ENCODE data around the gene NRIP1.

NRIP1 gene, protein sequence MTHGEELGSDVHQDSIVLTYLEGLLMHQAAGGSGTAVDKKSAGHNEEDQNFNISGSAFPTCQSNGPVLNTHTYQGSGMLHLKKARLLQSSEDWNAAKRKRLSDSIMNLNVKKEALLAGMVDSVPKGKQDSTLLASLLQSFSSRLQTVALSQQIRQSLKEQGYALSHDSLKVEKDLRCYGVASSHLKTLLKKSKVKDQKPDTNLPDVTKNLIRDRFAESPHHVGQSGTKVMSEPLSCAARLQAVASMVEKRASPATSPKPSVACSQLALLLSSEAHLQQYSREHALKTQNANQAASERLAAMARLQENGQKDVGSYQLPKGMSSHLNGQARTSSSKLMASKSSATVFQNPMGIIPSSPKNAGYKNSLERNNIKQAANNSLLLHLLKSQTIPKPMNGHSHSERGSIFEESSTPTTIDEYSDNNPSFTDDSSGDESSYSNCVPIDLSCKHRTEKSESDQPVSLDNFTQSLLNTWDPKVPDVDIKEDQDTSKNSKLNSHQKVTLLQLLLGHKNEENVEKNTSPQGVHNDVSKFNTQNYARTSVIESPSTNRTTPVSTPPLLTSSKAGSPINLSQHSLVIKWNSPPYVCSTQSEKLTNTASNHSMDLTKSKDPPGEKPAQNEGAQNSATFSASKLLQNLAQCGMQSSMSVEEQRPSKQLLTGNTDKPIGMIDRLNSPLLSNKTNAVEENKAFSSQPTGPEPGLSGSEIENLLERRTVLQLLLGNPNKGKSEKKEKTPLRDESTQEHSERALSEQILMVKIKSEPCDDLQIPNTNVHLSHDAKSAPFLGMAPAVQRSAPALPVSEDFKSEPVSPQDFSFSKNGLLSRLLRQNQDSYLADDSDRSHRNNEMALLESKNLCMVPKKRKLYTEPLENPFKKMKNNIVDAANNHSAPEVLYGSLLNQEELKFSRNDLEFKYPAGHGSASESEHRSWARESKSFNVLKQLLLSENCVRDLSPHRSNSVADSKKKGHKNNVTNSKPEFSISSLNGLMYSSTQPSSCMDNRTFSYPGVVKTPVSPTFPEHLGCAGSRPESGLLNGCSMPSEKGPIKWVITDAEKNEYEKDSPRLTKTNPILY (N-terminal part only)

DNA sequence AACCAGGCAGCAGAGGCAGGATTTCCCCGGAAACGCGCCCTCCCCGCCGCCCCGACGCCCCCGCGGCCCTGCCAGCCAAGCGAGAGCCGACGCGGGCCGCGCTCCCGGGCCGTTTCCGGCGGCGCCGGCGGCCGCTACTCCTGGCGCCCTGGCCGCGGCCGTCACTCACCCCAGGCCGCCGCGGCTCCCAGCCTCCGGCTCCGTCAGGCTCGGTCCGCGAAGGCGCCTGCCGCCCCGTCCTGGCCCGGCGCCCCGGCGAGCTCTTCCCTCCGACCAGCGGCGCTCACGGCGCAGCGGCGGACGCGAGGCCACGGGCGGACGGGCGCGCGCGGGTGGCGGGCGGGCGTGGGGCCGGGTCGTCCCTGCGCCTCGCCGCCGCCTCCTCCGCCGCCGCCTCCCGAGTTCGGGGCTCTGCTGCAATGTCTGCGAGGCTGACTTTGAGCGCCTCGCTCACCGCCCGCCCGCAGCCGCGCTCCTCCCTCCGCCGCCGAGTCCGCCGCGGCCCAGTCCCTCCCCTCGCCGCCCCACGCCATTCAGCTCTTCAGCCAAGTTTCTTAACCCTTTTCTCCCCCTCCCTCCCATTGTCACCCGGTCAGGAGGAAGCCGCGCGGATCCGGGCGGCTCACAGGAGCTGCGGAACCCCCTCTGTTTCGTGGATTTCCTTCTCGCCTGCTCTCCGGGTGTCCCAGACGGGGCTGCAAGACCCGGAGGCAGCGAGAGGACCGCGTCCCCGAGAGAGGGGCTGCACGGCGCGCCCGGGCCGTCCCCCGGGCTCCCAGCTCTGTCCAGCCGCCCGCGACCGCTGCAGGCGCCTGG lies at the start of gene NRIP1:
Gene NRIP1, minus strand, starts transcription at position 425 of the 816 bp plus-strand sequence. CDS start 96,808 bp downstream, outside the sequence.
- DNase-seq, result peak; percentile 94 to 97 (median 95)

DNA sequence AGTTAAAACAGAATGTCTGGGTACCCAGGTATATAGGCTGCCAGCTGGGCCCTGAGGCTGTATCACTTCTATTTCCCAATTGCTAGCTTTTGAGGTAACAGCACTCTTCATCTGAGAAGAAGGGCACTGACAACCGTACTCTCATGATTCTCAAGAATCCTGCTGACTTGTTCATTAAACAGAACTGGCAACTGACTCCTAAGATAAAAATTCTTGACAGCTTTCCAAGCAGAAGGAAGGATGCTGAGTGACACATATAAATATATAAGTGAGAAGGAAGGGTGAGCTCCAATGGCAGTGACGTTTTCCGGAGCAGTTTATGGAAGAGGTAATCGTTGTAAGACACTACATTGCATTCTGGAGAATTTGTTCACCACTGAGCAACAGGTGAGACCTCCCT lies 48.1 kb upstream of the NRIP1 start:
- DNase-seq, result no peak

DNA sequence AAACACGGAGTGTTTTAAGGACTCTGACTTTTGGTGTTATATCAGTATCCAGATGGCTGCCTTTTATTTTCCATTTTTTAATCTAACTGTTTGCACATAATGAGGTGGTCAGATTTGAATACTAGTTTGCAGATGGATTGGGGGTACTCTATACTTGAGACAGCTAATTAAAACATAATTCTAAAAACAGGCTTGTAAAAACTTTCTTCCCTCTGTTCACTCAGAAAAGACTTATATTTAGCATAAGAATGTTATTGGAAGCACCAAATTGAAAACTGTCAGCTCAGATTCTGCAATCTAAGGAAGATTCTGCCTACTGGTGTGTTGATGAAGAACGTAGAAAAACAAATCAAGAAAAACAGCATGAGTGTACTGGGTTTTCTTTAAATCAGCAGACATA lies 44.0 kb upstream of the NRIP1 start:
- no peak for DNase-seq

DNA sequence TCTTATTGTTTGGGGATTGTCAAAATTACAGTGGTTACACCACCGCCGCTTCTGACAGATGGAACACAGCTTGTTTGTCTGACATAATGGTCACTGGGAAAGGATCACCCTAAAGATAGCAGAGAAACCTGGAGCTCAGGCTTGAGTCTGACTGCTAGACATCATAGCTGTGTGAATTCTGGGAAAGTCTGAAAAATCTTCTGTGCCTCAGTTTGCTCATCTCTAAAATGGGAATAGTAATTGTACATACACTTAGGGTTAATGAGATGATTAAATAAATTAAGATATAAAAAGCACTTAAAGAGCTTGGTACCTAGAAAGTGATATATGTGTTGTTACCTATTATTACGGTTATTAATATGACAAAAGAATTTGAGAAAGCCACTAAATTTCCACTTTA lies 39.7 kb upstream of the NRIP1 start:
- DNase-seq, result no peak

DNA sequence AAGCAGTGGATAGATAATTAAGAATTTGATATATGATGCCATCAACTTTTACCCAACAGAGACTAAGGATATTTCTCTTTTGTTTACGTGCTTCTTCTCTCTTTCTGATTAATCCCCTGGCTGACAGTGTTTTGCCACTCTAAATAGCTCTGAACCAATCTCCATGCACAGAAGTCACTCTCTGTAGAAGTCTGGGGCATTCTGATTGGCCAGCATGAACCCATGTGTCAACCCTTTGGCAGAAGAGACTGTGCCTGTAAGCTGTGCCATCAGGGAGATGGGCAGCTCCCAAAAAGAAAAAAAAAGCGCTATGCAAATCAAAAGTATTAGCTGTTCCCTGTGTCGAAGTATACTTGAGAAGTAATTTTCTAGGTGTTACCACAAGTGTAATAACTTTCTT lies 34.1 kb upstream of the NRIP1 start:
- no peak for DNase-seq

DNA sequence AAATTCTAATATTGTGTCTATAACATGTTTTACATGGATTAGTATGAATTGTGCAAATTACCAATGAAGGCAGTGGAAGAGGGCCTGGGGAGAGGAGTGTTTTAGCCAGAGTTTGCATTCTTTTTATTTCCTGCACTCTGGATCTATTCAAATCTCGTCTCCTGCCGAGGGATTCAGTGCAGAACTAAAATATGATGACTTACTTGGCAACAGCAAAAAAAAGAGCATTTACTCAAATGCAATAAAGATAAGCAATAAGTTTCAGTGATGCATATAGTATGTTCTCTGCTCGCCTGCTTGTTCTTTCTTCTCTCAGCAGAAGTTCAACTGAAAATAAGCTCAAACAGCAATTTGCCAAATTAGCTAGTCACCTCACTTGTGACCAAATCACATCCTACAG lies 33.4 kb upstream of the NRIP1 start:
- no peak for DNase-seq

DNA sequence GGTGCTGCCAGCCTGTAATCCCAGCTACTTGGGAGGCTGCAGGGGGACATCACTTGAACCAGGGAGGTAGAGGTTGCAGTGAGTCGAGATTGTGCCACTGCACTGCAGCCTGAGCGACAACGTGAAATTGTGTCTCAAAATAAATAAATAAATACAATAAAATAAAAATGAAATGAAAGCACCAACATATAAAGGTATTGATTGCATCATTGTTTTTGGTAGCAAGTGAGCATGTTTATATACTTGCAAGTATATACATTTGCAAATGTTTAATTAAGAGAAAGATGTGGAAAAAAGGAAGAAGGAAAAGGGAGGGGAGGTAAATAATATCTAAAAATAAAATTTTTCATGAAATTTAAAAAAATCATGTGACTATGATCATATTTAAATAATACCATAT lies 32.8 kb upstream of the NRIP1 start:
- no peak for DNase-seq

DNA sequence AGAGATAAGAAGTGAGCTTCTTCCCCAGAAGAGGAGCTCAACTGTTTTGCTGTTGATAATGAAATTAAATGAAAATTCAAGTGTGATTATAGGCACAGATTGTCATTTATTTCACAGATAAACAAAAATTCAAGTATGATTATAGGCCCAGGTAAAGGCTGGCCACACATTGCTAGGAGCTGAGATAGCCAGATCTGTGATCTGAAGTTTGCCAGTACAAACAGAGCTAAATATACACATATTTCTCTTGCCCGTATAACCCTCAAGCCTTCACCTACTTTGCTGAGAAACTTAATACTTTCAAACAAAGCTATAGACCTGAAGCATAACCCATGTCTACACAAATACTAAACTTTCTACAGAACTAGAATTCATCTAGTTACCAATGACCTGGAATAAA lies 31.3 kb upstream of the NRIP1 start:
- DNase-seq, result no peak

DNA sequence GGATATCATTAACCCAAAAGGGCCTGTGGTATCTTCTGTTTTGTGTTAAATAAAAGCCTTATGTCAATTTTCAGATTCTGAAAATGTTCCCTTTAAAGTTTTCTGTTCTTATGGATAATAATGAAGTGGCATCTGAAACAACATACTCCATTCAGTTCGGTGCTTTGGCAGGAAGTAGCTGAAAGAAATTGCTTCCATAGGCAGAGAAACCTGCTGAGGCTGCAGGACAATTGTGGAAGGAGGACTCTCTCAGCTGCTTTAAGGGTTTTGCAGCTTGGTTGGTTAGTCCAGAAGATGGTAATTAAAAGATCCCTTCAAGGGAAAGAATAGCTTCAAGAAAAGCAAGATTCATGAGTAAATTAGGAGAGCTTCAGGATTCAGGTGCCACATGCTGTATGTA lies 30.5 kb upstream of the NRIP1 start:
- DNase-seq, result peak in 2 of 3 donors; percentile 14 to 21

DNA sequence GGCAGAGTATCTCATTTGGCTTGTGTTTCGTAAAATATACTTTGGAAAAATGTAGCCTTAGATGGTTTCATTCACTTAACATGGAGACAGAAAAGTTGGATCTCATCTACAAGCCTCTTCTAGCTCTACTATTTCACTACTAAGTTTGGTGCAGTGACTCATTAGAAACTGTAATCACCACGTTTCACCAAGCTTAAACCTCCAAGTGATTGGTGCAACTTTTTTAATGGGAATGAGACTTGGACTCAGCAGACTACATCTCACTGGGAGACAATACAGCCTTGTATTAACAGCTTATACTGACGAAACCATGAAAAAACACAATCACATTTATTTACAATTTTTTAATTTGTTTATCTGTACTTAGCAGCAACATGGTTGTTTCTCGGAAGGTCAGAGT lies 29.9 kb upstream of the NRIP1 start:
- DNase-seq, result no peak

DNA sequence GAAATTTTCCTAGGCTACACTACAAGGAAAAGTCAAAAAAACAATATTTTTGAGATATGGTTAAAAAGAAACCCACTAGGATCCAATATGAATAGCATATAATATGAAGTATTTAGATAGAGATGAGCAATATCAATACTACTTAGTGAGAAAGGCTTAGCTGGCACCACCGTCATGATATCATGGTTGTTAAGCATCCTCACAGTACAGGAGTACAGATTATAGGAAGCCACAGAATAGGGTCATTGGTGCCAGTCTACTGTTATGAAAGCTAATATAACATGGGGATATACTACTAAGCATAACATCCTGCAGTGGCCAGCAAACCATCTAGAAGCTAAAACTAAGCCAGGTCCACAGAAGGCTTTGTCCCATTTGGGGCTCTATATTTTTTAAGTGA lies 28.4 kb upstream of the NRIP1 start:
- DNase-seq, result no peak

DNA sequence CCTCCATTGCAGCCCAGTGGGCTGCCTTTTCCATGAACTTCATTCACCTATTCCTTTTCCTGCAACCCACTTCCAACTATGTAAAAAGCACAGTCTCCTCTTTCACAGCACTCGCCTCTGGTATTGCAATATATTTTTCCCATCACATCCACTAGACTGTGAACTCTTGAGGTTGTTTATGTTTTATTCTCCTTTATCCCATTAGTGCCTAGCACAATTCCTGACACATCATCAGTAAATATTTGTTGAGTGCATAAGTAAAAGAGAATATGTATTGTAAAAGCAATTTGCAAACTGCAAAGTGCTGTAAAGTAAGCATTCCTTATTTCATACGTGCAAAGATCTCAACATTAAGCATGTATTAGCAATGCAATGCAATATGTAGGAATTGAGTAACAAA lies 27.9 kb upstream of the NRIP1 start:
- no peak for DNase-seq

DNA sequence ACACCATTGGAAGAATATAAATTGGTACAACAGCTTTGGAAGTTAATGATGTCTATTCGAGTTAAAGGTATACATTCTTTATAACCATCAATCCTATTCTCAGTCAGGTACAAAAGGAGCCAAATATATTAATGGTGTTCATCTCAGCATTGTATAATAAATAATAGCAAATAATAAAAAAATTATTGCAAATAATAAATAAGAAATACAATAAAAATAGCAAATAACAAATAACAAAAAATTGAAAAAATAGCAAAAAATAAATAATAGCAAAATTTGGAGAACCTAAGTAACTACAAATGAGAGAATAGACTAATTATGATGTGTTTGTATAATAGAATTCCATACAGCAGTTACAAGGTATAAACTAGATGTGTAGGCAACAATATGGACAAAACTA lies 25.6 kb upstream of the NRIP1 start:
- no peak for DNase-seq

DNA sequence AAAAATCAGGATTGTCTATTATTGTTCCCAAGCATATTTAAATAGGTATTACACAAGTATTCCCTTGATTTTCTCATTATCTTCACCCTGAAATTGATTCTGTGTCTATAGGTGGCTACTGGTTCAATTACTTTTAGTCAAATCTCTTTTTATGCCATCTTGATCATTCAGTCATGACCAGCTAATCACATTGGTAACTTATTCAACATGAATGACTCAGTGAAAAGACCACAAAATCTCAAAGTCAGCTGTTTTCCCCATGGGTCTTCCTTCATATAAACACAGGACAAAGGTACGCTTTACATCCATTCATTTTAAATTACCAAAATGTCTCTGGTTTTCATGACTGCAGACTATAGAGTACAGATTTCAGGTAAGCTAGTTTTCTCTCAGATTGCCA lies 23.7 kb upstream of the NRIP1 start:
- DNase-seq, result no peak

DNA sequence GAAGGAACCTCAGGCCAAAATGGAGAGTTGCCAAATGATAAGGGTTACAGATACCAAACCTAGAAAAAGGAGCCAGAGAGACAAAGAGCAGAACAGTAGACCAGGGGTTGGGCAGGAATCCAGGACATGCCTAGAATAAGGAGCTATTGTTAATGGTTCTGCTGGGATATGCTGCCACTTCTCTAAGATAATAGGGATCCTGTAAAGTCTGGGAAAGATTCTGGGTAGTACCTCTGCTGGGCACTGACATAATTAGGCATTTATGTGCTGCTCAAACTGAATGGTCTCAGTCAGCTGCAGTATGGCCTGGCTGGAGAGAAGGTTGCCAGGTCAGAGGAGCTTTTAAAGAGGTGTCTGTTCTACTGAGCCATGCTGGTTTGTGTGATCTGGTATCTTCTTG lies 19.9 kb upstream of the NRIP1 start:
- no peak for DNase-seq

DNA sequence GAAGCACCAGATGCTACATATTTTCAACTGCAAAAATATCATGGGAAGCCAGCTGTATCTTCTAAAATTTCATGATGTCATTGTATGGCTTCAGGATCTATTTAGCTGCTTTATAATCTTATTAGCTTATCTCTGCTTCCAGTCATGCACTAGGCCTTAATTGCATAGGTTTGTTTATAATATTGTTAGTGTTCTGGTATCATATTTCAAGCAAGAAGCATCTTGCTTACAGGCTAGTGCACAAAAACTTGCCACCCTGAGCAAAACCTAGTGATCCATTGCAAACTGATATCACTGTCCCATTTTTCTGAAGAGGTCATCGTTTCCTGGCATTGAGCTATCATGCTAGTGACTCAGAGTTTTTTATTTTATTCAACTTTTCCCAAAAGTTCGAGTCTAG lies 15.7 kb upstream of the NRIP1 start:
- no peak for DNase-seq

DNA sequence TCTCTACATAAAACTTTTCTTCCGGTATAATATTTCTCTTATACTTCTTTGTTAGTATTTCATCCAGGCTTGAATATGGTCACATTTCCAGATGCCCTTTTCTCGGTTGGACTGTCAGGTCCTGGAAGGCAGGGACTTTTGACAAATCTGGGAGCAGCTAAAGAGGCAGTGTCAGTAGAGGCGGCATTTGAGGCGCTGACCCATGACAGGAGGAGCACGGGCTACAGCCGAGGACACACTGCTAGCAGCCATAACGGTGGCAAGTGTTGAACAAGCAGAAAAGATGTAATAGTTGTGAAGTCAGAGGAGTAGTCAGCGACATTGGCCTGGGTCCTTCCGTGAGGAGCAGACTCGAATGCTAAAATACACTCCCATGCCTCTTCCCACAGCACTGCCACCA lies 14.5 kb upstream of the NRIP1 start:
- no peak for DNase-seq

DNA sequence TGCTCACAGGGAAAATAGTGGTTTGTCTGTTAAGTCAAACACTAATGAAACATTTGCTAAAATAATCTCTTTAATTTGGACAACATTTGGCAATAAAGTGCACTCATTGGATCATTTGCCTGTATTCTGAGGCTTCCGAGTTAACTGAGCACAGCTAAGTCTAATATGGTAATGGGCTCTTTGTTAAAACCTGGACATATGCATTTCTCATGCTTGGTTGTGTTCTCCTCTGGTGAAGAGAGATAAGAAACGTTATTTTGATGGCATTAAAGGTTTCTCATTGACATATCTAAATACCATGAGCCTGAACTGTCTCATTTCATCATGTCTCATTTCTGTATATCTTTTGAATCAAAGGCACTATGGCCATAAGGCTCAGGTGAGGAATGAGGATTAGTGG lies 13.4 kb upstream of the NRIP1 start:
- no peak for DNase-seq

DNA sequence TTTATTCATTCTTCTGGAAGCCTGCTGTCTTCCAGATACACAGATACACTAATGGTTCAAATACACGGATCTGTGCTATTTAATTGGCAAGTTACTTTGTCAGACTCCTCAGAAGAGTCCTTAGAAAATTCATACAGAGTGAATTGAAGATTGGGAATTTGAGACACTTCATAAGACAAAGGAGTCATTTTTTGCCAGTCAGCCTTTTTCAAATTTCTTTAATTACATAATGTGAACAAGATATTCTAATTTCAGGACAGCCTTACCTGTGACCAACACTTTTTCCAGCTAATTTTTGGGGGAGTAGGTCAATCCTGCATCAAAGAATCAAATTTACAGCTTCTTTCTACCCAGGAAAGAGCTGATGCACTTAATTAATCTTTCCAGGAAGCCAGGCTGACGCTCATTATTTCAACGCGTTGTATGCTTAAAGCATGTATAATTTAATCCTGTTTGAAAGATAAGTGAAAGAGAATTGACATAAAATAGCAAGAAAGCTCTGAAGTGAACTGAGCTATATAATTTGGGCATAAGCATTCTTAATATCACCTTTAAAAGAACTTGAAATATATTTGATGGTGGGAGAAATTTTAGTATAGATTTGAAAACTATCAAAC lies 12.8 kb upstream of the NRIP1 start:
- DNase-seq, result no peak

DNA sequence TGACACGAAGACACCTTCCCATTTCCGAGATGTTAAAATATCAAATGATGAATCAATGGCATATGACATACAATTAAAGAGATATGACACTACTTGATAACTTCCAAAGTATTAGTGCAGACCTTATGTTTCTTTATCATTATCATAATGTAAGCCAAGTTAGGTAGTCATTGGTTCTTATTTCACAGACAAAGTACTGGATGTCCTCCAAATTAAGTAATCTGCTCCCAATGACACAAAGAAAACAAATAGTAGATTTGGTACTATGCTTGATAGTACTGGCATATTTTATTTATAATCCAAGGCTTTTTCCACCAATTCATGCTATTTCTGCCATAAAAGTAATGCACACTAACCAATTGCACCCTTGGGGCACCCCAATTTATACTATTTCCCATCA lies 11.9 kb upstream of the NRIP1 start:
- no peak for DNase-seq

DNA sequence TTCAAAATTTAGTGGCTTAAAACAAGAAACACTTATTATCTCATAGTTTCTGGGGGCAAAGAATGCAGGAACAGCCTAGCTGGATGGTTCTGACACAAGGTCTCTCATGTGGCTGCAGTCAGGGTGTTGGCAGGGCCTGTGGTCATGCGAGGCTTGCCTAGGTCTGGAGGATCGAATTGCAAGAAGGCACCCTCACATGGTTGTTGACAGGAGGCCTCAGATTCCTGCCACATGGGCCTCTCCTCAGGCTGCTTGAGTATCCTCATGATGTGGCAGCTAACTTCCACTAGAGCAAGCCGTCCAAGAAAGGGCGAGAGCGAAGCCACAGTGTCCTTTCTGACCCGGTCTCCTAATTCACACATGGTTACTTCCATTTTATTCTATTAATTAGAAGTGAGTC lies 6.2 kb upstream of the NRIP1 start:
- no peak for DNase-seq

DNA sequence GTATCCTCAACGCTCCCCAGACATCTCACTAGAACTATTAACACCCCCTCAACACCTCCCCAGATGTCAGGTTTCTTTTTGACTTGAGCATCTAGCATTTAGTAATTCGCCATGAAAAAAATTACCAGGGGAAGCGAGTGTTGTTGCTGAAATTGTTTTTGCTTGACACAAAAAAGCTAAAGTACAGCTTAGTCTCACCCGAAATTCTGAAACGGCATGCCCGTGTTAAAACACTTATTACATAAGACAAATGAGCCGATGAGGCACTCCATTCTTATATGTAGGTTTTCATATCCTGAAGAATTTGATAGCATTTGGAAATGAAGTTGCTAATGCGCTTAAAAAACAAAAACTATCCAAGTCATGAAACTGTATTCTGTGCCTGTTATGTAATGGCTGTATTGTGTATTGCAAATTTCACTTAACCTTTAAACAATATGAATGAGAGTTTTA lies 1.3 kb upstream of the NRIP1 start:
- no peak for DNase-seq

All from suppressor macrophage treated with lipopolysaccharide for 1 hour (primary cell).